DOHH2 (cell line): ENCODE measurements around the gene ACAD8.

Experiments used
- EZH2phosphoT487 ChIP-seq: fragments of 200-600 bp; sonication (generic); IDR thresholded peaks from 2 replicates; pipeline ENCODE4 v1.6.1; 2017; ENCODE audit warnings: borderline replicate concordance, mild to moderate bottlenecking, antibody characterized with exemption, low read length, moderate library complexity, mixed read lengths
- TF ChIP-seq, protein P1 (sequence below): fragments of 200-600 bp; sonication (generic); IDR thresholded peaks from one replicate; pipeline ENCODE4 v1.5.1; 2014; ENCODE audit warnings: antibody characterized with exemption, mild to moderate bottlenecking, low read depth, low read length; ENCODE audit not compliant: poor library complexity, severe bottlenecking

DNA sequence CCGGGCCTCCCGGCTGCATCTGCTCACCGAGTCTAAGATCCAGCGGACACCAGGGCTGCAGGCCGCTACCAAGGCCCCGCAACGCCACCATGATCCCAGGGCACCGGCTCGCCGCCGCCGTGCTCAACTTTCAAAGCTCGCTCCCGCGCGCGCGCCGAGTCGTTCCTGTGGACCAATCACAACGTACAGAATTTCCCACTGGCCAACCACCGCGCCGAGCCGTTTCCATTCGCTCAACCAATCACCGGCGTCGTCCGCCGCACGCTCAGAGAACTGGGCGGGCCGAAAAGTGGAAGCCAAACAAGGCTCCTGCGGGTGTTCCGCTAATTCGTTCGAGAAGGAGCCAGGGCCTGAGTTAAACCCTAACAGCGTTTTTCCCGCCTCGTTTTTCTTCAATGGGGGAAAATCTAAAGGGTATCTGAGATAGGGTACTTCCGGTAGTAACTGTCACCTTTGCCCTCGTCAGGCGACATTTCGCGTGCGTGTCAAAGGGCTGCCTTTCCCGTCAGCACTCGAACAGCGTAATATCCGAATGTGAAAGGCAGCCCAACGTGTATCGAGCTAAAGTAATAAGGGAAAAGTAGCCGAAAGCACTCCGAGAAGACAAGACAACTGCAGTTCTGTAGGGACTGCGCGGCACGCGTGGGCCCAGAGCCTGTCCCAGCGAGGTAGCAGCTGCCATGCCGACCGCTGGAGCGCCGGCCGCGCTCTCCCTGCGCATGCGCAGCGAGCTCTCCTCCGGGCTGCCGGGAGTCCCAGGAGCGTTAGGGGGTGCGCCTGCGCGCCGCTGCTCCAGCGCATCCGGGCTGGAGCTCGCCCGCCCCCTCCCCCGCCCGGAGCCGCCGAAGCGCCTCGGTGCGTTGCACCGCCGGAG is 29.3 kb upstream of the ACAD8 start, which contains the start of the genes NCAPD3 and VPS26B:
- TF ChIP-seq EZH2phosphoT487 = no peak
- TF ChIP-seq, protein P1, sequence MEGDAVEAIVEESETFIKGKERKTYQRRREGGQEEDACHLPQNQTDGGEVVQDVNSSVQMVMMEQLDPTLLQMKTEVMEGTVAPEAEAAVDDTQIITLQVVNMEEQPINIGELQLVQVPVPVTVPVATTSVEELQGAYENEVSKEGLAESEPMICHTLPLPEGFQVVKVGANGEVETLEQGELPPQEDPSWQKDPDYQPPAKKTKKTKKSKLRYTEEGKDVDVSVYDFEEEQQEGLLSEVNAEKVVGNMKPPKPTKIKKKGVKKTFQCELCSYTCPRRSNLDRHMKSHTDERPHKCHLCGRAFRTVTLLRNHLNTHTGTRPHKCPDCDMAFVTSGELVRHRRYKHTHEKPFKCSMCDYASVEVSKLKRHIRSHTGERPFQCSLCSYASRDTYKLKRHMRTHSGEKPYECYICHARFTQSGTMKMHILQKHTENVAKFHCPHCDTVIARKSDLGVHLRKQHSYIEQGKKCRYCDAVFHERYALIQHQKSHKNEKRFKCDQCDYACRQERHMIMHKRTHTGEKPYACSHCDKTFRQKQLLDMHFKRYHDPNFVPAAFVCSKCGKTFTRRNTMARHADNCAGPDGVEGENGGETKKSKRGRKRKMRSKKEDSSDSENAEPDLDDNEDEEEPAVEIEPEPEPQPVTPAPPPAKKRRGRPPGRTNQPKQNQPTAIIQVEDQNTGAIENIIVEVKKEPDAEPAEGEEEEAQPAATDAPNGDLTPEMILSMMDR = no peak
